SK-N-MC (cell line): ENCODE results near the gene ZNF771.

Experiments
- EZH2 ChIP-seq: fragments of 200-600 bp; sonication (generic); IDR thresholded peaks from one replicate; pipeline ENCODE4 v1.6.1; 2017; ENCODE audit warnings: antibody characterized with exemption
- FOXP2 ChIP-seq: optimal IDR thresholded peaks from 2 replicates; pipeline ENCODE3; 2011; ENCODE audit warnings: mild to moderate bottlenecking, moderate library complexity; ENCODE audit not compliant: insufficient read depth; ENCODE audit errors: extremely low read length, control extremely low read depth
- POLR2AphosphoS5 ChIP-seq: IDR thresholded peaks from 2 replicates; pipeline ENCODE4 v1.6.1; 2012; ENCODE audit warnings: mild to moderate bottlenecking, low read depth, low read length, borderline replicate concordance

GRCh38 chr16:30369091-30369937 lies 38.1 kb upstream of the ZNF771 start:
- no peak for TF ChIP-seq POLR2AphosphoS5
- no peak for TF ChIP-seq EZH2
- no peak for TF ChIP-seq FOXP2
